GM23248 (cell line): ENCODE results near the gene CPSF4. TPM values are rescaled to one million over a fixed set of nuclear protein-coding genes. Genes with fewer than 3 reads are reported as not detected.

Experiments used
- DNase-seq: peaks from one replicate; pipeline ENCODE4 v3.0.0-alpha.2; 2015
- H2AFZ ChIP-seq: fragments of 200-600 bp; sonication (generic); 2 replicates; pipeline ENCODE4 v1.6.1; 2016; ENCODE audit warnings: antibody characterized with exemption
- H3F3A ChIP-seq: fragments of 200-600 bp; sonication (generic); 2 replicates; pipeline ENCODE4 v1.6.1; 2016; ENCODE audit warnings: mild to moderate bottlenecking, antibody characterized with exemption, mixed run types; ENCODE audit not compliant: insufficient read depth
- H3K27ac ChIP-seq: fragments of 200-600 bp; sonication (generic); 2 replicates; pipeline ENCODE4 v1.5.1; 2016; ENCODE audit warnings: mild to moderate bottlenecking
- H3K27me3 ChIP-seq: fragments of 200-600 bp; sonication (generic); replicated peaks from 2 replicates; pipeline ENCODE4 v1.6.1; 2016; ENCODE audit warnings: mild to moderate bottlenecking; ENCODE audit not compliant: insufficient read depth
- H3K36me3 ChIP-seq: fragments of 200-600 bp; sonication (generic); 2 replicates; pipeline ENCODE4 v1.6.1; 2016; ENCODE audit warnings: low read depth, mild to moderate bottlenecking
- H3K4me1 ChIP-seq: fragments of 200-600 bp; sonication (generic); 2 replicates; pipeline ENCODE4 v1.6.1; 2016; ENCODE audit warnings: mild to moderate bottlenecking; ENCODE audit not compliant: insufficient read depth
- H3K4me2 ChIP-seq: fragments of 200-600 bp; sonication (generic); one replicate; pipeline ENCODE4 v1.6.1; 2016; ENCODE audit warnings: mild to moderate bottlenecking; ENCODE audit not compliant: unreplicated experiment
- H3K4me3 ChIP-seq: fragments of 200-600 bp; sonication (generic); 2 replicates; pipeline ENCODE4 v1.5.1; 2016; ENCODE audit warnings: mild to moderate bottlenecking
- H3K79me2 ChIP-seq: fragments of 200-600 bp; sonication (generic); 2 replicates; pipeline ENCODE4 v1.6.1; 2016; ENCODE audit warnings: mild to moderate bottlenecking; ENCODE audit not compliant: insufficient read depth
- H3K9ac ChIP-seq: fragments of 200-600 bp; sonication (generic); 2 replicates; pipeline ENCODE4 v1.6.1; 2016; ENCODE audit warnings: mild to moderate bottlenecking
- H3K9me2 ChIP-seq: fragments of 200-600 bp; sonication (generic); 2 replicates; pipeline ENCODE4 v1.6.1; 2016; ENCODE audit warnings: mixed run types, mild to moderate bottlenecking, moderate library complexity; ENCODE audit not compliant: insufficient read depth
- H3K9me3 ChIP-seq: fragments of 200-600 bp; sonication (generic); one replicate; pipeline ENCODE4 v1.6.1; 2017; ENCODE audit warnings: low read depth
- H4K20me1 ChIP-seq: fragments of 200-600 bp; sonication (generic); 2 replicates; pipeline ENCODE4 v1.6.0; 2016; ENCODE audit not compliant: insufficient read depth
- EZH2 ChIP-seq: fragments of 200-600 bp; sonication (generic); IDR thresholded peaks from 2 replicates; pipeline ENCODE4 v1.6.1; 2018; ENCODE audit warnings: antibody characterized with exemption, mild to moderate bottlenecking; ENCODE audit not compliant: insufficient read depth, poor library complexity, severe bottlenecking
- EZH2phosphoT487 ChIP-seq: fragments of 200-600 bp; sonication (generic); IDR thresholded peaks from 2 replicates; pipeline ENCODE4 v1.6.1; 2018; ENCODE audit warnings: antibody characterized with exemption, moderate library complexity, mild to moderate bottlenecking, low read depth; ENCODE audit not compliant: insufficient read depth
- WGBS, 2 experiments: methylation state at CpG; one replicate each; pipeline ENCODE4 v1.1.6; 2015 to 2017; ENCODE audit warnings: low lambda C conversion rate in 2 of 2, low coverage in 1 of 2; ENCODE audit errors: missing lambda C conversion rate in 2 of 2; 5-methylcytosine and 5-hydroxymethylcytosine counted together
- in situ Hi-C: fragments of 300-500 bp; cut with MboI; formaldehyde crosslinking; loops from 2 replicates; pipeline ENCODE4 v1.15.0; 2020
- polyA plus RNA-seq: library from polyadenylated mRNA; unstranded; fragments of >200 nt; fragmentation: Nextera tagmentation; extraction: Ambion mirVana; gene quantifications from 2 replicates; pipeline ENCODE4 v1.2.1, GENCODE V29; 2016
- total RNA-seq: library from RNA; depleted of rRNA; stranded (reverse); fragments of >200 nt; shearing (Covaris generic); gene quantifications from 2 replicates; pipeline ENCODE4 v1.2.3, GENCODE V29; 2014

The CPSF4 gene
- total and polyA plus RNA-seq, 2 experiments from 2014 or later, result 19.5 to 44.9 TPM

DNA sequence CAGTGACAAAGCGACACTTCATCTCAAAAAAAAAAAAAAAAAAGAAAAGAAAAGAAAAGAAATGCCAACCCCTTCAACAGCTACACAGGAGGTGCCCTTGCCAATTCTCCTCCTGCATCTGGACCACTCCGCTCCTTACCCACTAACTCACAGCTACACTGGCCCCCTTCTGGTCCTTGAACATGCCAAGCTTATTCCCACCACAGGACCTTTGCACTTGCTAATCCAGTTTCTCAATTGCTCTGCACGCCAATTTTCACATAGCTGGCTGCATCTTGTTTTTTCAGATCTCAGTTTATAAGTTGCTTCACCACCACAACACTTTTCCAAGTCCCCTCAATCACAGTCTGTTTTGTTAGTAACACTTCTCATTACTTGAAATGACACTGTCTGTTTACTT lies 35.9 kb upstream of the CPSF4 start:
- Histone ChIP-seq H3K4me1 (peaks cover 19% of the 10 kb centered on the region), H3K9me2 (no peaks in the 10 kb centered on the region), H3K36me3 (peaks cover 41% of the 10 kb centered on the region), H4K20me1 (0 out of 2 replicates have a peak, but pooled peaks cover 9% of the 10 kb centered on the region), H3K27me3 (no peaks in the 10 kb centered on the region), H3F3A (peaks cover 24% of the 10 kb centered on the region; the same call in 1 of the 2 replicates), H3K9me3 (no peaks in the 10 kb centered on the region), H3K4me3 (no peak overlapping the region), H2AFZ (no peak overlapping the region), H3K4me2 (no peak overlapping the region), H3K27ac (no peak overlapping the region), H3K9ac (no peak overlapping the region), H3K79me2 (peaks cover 73% of the 10 kb centered on the region)
- WGBS, 2 experiments, result 83 to 87% methylated on average over 2 to 3 of the region's 3 CpGs
- no peak for DNase-seq
- TF ChIP-seq EZH2 (no peak), EZH2phosphoT487 (no peak)
- in situ Hi-C loops, result no loop called here

DNA sequence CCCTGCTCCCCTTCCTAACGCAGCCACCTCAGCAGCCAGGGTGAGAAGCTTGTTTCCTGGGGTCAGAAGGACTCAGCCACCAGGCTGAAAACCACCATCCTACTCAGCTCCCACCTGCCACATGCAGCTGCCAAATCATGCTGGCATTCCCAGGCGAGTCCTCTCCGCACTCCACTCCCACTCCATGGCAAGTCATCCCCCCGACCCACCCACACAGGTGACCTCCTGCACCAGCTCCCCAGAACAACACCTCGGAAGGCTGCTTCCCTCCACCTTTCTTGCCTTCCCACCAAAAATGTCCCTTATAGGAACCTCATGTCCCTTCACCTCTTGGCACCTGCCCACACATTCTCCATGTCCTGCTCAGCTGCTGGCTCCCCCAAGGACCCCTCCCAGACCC lies 35.0 kb upstream of the CPSF4 start:
- Histone ChIP-seq H2AFZ (no peak overlapping the region), H3K4me2 (no peak overlapping the region), H3K9ac (no peak overlapping the region; the same call in 1 of the 2 replicates), H3K27me3 (no peaks in the 10 kb centered on the region), H3K4me3 (no peak overlapping the region), H3K9me2 (no peaks in the 10 kb centered on the region), H3K4me1 (peaks cover 19% of the 10 kb centered on the region), H3F3A (peaks cover 15% of the 10 kb centered on the region; the same call in 1 of the 2 replicates), H3K9me3 (no peaks in the 10 kb centered on the region), H3K79me2 (peaks cover 78% of the 10 kb centered on the region), H4K20me1 (0 out of 2 replicates have a peak, but pooled peaks cover 9% of the 10 kb centered on the region), H3K36me3 (peaks cover 32% of the 10 kb centered on the region), H3K27ac (no peak overlapping the region)
- 94 to 99% methylated on average over 5 of the region's 5 CpGs for WGBS, 2 experiments
- DNase-seq, result no peak
- TF ChIP-seq EZH2phosphoT487, result no peak
- no peak for TF ChIP-seq EZH2
- in situ Hi-C loops, result no loop called here

DNA sequence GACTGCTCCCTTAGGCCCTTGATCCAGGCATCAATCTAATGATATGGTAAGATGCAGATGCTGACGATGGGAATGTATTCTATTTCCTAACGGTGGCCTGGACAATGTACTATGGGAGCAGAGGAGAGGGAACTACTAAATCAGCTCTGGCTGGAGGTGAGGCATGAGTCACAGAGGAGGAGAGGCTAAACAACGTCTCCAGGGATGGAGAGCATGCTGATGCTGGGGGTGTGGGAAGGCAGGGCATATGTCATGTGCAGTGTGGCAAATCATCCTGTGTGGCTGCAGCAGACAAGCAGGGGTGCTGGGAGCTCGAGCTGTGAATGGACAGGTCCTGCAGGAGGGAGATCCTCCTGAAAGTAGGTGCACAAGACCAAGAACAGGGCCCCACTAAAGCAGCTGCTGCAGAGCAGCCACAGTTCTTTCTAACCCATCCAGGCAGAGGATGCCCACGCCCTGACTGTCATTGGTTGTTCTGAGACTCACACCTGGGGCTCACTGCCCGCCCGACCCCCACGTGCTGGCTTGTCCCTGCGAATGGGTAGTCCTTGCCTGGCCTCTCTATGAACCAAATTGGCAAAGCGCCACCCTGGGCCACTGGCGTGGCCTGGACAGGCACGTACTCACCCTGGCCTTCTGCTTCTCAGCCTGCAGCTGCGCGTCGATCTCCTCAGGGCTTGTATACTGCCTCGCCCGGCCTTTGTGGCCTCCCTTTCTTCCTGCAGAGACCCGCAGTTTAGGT lies 34.3 kb upstream of the CPSF4 start:
- H3K27ac ChIP-seq, result no peak overlapping the region
- peak; percentile 77 for DNase-seq
- no peak overlapping the region for H3K4me3 ChIP-seq
- peaks cover 84% of the 10 kb centered on the region for H3K79me2 ChIP-seq
- no peaks in the 10 kb centered on the region for H3K9me2 ChIP-seq
- no peak overlapping the region for H3K4me2 ChIP-seq
- peaks cover 32% of the 10 kb centered on the region for H3K36me3 ChIP-seq
- in situ Hi-C loops, result no loop called here
- H3F3A ChIP-seq, result peaks cover 13% of the 10 kb centered on the region
- TF ChIP-seq EZH2, result no peak
- TF ChIP-seq EZH2phosphoT487, result no peak
- H3K27me3 ChIP-seq, result no peaks in the 10 kb centered on the region
- WGBS, 2 experiments, result 73 to 74% methylated on average over 17 to 18 of the region's 18 CpGs
- H3K4me1 ChIP-seq, result peaks cover 19% of the 10 kb centered on the region
- H3K9me3 ChIP-seq, result no peaks in the 10 kb centered on the region
- no peak overlapping the region for H2AFZ ChIP-seq
- H4K20me1 ChIP-seq, result 0 out of 2 replicates have a peak, but pooled peaks cover 9% of the 10 kb centered on the region
- H3K9ac ChIP-seq, result no peak overlapping the region; the same call in 1 of the 2 replicates

DNA sequence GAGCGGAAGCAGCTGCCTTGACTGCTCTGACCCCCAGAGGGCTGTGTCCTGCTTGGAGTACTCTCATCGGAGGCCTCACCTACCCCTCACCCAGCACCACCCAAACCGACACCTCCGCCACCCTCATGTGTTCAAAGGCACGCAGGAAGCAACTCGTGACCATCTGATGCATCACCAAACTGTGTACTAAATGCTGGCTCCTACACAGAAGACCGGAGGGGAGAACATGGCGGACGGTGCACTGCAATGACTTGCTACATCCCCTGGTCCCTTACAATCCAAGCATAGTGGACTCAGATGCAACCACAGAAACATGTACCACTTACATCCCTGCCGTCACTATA lies 33.8 kb upstream of the CPSF4 start:
- Histone ChIP-seq H3K79me2 (peaks cover 89% of the 10 kb centered on the region), H3K27ac (no peak overlapping the region), H2AFZ (no peak overlapping the region), H3K9me3 (no peaks in the 10 kb centered on the region), H3K27me3 (no peaks in the 10 kb centered on the region), H3F3A (peaks cover 16% of the 10 kb centered on the region), H4K20me1 (0 out of 2 replicates have a peak, but pooled peaks cover 9% of the 10 kb centered on the region), H3K4me1 (peaks cover 20% of the 10 kb centered on the region), H3K36me3 (peaks cover 31% of the 10 kb centered on the region), H3K9me2 (no peaks in the 10 kb centered on the region), H3K4me3 (no peak overlapping the region), H3K4me2 (no peak overlapping the region), H3K9ac (no peak overlapping the region)
- in situ Hi-C loops, result no loop called here
- TF ChIP-seq EZH2phosphoT487 (no peak), EZH2 (no peak)
- WGBS, 2 experiments, result 90% methylated on average over 10 of the region's 10 CpGs
- DNase-seq, result no peak
